HepG2 (cell line): Measurements from ENCODE around the gene LGALS9. TPM values are rescaled to one million over a fixed set of nuclear protein-coding genes. Genes with fewer than 3 reads are reported as not detected.
A peak's percentile ranks its signal among the peaks of the same experiment; 100 is the strongest.
"Not testable (repeated sequence)": the region's sequence is repeated elsewhere in the genome, so short reads cannot be mapped to it uniquely, and the experiment has no call there.

Source experiments
- ATAC-seq: fragments of 200-7000 bp; cut with Tn5 transposase; 3 replicates; pipeline ENCODE4 v1.9.1; 2020; ENCODE audit warnings: mild to moderate bottlenecking, moderate library complexity
- BruUV-seq: library from RNA; stranded (reverse); fragments of 400-500 nt; replicated peaks from 2 replicates; lab custom pipeline; 2021; lab: Mats Ljungman, UMichigan
- CTCF ChIA-PET: fragments of 300-600 bp; formaldehyde crosslinking; extraction: SDS; loops from one replicate; lab custom pipeline; 2021; ENCODE audit warnings: low total read pairs, inconsistent platforms, low intra/inter-chr PET ratio; lab: Yijun Ruan, JAX
- POLR2A ChIA-PET: fragments of 350-600 bp; sonication (Branson Sonifier 250); formaldehyde crosslinking; loops from one replicate; lab custom pipeline; 2020; ENCODE audit warnings: antibody characterized with exemption, inconsistent platforms; lab: Yijun Ruan, JAX
- DNase-seq: peaks from one replicate; pipeline ENCODE4 v3.0.0-alpha.2; 2015; ENCODE audit warnings: low spot score
- FAIRE-seq: peaks from 3 replicates; lab custom pipeline; 2011; peaks lifted over from hg19 to GRCh38; lab: Jason Lieb, UNC
- H2AFZ ChIP-seq: one replicate; pipeline ENCODE4 v1.6.1; 2011; ENCODE audit warnings: low read length, inconsistent platforms
- H3K27ac ChIP-seq: fragments of 300-600 bp; 3 replicates; pipeline ENCODE4 v1.8.0; 2011; ENCODE audit warnings: mixed run types, mild to moderate bottlenecking, mixed read lengths, low read length, inconsistent platforms; ENCODE audit not compliant: insufficient read depth; ENCODE audit errors: extremely low read length
- H3K27me3 ChIP-seq, 2 experiments: fragments of 200-600 bp in 1 of 2; 2 replicates in 1 of 2; 3 replicates in 1 of 2; pipeline versions ENCODE4 v1.6.0 to v1.8.0; 2011; ENCODE audit warnings: low read length in 2 of 2, mild to moderate bottlenecking in 2 of 2, moderate library complexity in 2 of 2, inconsistent platforms in 1 of 2; ENCODE audit not compliant: insufficient read depth in 2 of 2, control insufficient read depth in 1 of 2
- H3K36me3 ChIP-seq, 2 experiments: fragments of 200-600 bp in 1 of 2; replicated peaks in 1 of 2; 2 replicates in 1 of 2; 3 replicates in 1 of 2; pipeline versions ENCODE4 v1.5.1 to v1.8.0; 2011; ENCODE audit warnings: low read length in 2 of 2, inconsistent platforms in 1 of 2; ENCODE audit not compliant: insufficient read depth in 2 of 2, control insufficient read depth in 1 of 2
- H3K4me1 ChIP-seq: 2 replicates; pipeline ENCODE4 v1.5.1; 2012; ENCODE audit warnings: low read length, inconsistent platforms; ENCODE audit not compliant: insufficient read depth
- H3K4me2 ChIP-seq: 2 replicates; pipeline ENCODE4 v1.6.0; 2011; ENCODE audit warnings: low read depth, low read length, inconsistent platforms
- H3K4me3 ChIP-seq, 3 experiments: fragments of 200-600 bp in 1 of 3; sonication (generic), shearing (Covaris generic) in 1 of 3; replicated peaks in 1 of 3; 2 replicates each; pipeline ENCODE4 v1.5.1; 2011 to 2016; ENCODE audit warnings: low read length in 3 of 3, inconsistent platforms in 2 of 3, low read depth in 2 of 3, mild to moderate bottlenecking in 2 of 3, control low read depth in 1 of 3, mixed read lengths in 1 of 3; ENCODE audit not compliant: insufficient read depth in 1 of 3
- H3K79me2 ChIP-seq: one replicate; pipeline ENCODE4 v1.6.1; 2011; ENCODE audit warnings: low read length, inconsistent platforms; ENCODE audit not compliant: insufficient read depth
- H3K9ac ChIP-seq: 2 replicates; pipeline ENCODE4 v1.6.0; 2011; ENCODE audit warnings: mild to moderate bottlenecking, low read depth, low read length, inconsistent platforms; ENCODE audit not compliant: insufficient read depth
- H3K9me3 ChIP-seq: 2 replicates; pipeline ENCODE4 v1.5.1; 2012; ENCODE audit warnings: mild to moderate bottlenecking, low read length
- H4K20me1 ChIP-seq: 2 replicates; pipeline ENCODE4 v1.6.0; 2011; ENCODE audit warnings: inconsistent platforms, mild to moderate bottlenecking, low read length, moderate library complexity; ENCODE audit not compliant: insufficient read depth
- SOX5 ChIP-seq: IDR thresholded peaks from 2 replicates; pipeline ENCODE4 v1.6.1; 2016; ENCODE audit warnings: borderline replicate concordance
- ZFP37 ChIP-seq: sonication (generic); formaldehyde crosslinking; IDR thresholded peaks from 2 replicates; pipeline ENCODE4 v1.4.0; 2020; ENCODE audit warnings: missing genetic modification reagents, borderline replicate concordance
- ZMYM3 ChIP-seq: sonication (generic); formaldehyde crosslinking; IDR thresholded peaks from 2 replicates; pipeline ENCODE4 v1.5.1; 2020; ENCODE audit warnings: mild to moderate bottlenecking, missing genetic modification reagents
- ZNF776 ChIP-seq: sonication (generic); formaldehyde crosslinking; IDR thresholded peaks from 2 replicates; pipeline ENCODE4 v1.4.0; 2020; ENCODE audit warnings: mild to moderate bottlenecking, missing genetic modification reagents
- ZSCAN22 ChIP-seq: sonication (generic); formaldehyde crosslinking; IDR thresholded peaks from 2 replicates; pipeline ENCODE4 v1.4.0; 2020; ENCODE audit warnings: mild to moderate bottlenecking, missing genetic modification reagents
- WGBS: methylation state at CpG from one replicate; pipeline ENCODE4 v1.1.6; 2017; ENCODE audit warnings: low lambda C conversion rate; 5-methylcytosine and 5-hydroxymethylcytosine counted together
- in situ Hi-C: cut with HindIII; loops from 2 replicates; pipeline ENCODE4 v1.10.0; 2017; ENCODE audit warnings: low pct_unique_long_range_greater_than_20kb; ENCODE audit not compliant: extremely low pct_ligation_motif_present
- intact Hi-C: fragments of 100-400 bp; cut with micrococcal nuclease; formaldehyde crosslinking; loops from one replicate; pipeline ENCODE4 v1.10.0; 2022; ENCODE audit not compliant: unreplicated experiment
- polyA plus RNA-seq, 8 experiments: library from polyadenylated mRNA; depleted of rRNA in 3 of 8; stranded (reverse) in 7 of 8; unstranded in 1 of 8; fragments of >200 nt; fragmentation: Illumina TruSeq in 4 of 8; extraction: Trizol in 4 of 8; gene quantifications; 2 replicates each; pipeline versions ENCODE4 v1.2.1 to v1.2.3, GENCODE V29; 2011 to 2016; ENCODE audit warnings: low read depth in 4 of 8, missing spikeins in 1 of 8, mixed read lengths in 1 of 8; ENCODE audit not compliant: insufficient read depth in 1 of 8
- total RNA-seq, 5 experiments: library from RNA; depleted of rRNA; stranded (reverse); fragments of >200 nt; fragmentation: Illumina TruSeq; extraction: Trizol; gene quantifications; 2 replicates each; pipeline ENCODE4 v1.2.3, GENCODE V29; 2016; ENCODE audit warnings: low read depth in 1 of 5

The LGALS9 gene
- total and polyA plus RNA-seq, 2 of the 13 experiments (the other 11 are each of a cell fraction or from before 2014, with no cell fraction given), result 0.40 to 1.4 TPM

DNA sequence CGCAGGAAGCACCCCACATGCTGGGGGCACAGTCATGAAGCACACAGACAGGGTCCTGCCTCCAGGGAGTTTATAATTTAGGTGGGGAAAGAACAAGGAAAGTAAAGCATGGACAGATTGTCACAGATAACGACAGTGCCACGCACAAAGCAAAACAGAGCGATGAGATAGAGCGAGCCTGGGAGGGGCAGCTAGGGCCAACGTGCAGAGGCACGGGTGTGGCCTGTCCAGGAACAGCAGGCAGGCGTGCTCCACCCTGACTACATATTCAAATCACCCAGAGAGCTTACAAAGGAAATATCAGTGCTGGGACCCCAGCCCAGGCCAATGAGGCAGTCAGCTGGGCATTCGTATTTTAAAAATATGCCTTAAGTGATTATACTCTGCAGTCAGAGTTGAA, 16.8 kb downstream of the LGALS9 start:
- Histone ChIP-seq H3K27ac (no peak overlapping the region), H3K79me2 (no peaks in the 10 kb centered on the region), H4K20me1 (no peaks in the 10 kb centered on the region)
- POLR2A ChIA-PET, result no interaction called here
- TF ChIP-seq ZMYM3 (no peak), SOX5 (CRISPR knock-in tag) (no peak), ZFP37 (no peak), ZNF776 (no peak)
- TF ChIP-seq, all 625 proteins: peak for 0
- intact Hi-C loops (no loop called here), in situ Hi-C loops (no loop called here)
- H3K27me3 ChIP-seq, result no peaks in the 10 kb centered on the region; a peak in 1 of 5 replicates
- 46% methylated on average over 9 of the region's 9 CpGs for WGBS
- DNase-seq (no peak), FAIRE-seq (no peak), ATAC-seq (no peak)
- no peak overlapping the region for H3K4me3 ChIP-seq
- H3K4me2 ChIP-seq, result no peak overlapping the region
- no peaks in the 10 kb centered on the region for H3K36me3 ChIP-seq
- no TSS peak for BruUV-seq
- H3K4me1 ChIP-seq, result peaks cover 15% of the 10 kb centered on the region
- CTCF ChIA-PET, result no interaction called here
- no peak overlapping the region for H3K9ac ChIP-seq
- H3K9me3 ChIP-seq, result no peaks in the 10 kb centered on the region
- H2AFZ ChIP-seq, result no peak overlapping the region

DNA sequence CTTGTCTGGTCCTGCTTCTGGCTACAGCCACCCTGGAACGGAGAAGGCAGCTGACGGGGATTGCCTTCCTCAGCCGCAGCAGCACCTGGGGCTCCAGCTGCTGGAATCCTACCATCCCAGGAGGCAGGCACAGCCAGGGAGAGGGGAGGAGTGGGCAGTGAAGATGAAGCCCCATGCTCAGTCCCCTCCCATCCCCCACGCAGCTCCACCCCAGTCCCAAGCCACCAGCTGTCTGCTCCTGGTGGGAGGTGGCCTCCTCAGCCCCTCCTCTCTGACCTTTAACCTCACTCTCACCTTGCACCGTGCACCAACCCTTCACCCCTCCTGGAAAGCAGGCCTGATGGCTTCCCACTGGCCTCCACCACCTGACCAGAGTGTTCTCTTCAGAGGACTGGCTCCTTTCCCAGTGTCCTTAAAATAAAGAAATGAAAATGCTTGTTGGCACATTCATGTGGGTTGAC, 18.2 kb downstream of the LGALS9 start:
- H3K9ac ChIP-seq, BruUV-seq, DNase-seq, H3K36me3 ChIP-seq, H3K79me2 ChIP-seq, ATAC-seq, H3K9me3 ChIP-seq, H3K27me3 ChIP-seq, H3K4me2 ChIP-seq, H2AFZ ChIP-seq, intact Hi-C loops, H3K4me3 ChIP-seq, H4K20me1 ChIP-seq, CTCF ChIA-PET, POLR2A ChIA-PET, in situ Hi-C loops, FAIRE-seq, H3K27ac ChIP-seq: not testable (repeated sequence)
- WGBS, result 0% methylated on average over 1 of the region's 5 CpGs
- TF ChIP-seq ZSCAN22, result peak; percentile 91
- peaks cover 15% of the 10 kb centered on the region for H3K4me1 ChIP-seq
